Osteoblast (primary cell): Measurements from ENCODE around the gene CSNK1E. TPM values are rescaled to one million over a fixed set of nuclear protein-coding genes. Genes with fewer than 3 reads are reported as not detected.

Experiments
- DNase-seq: peaks from one replicate; pipeline ENCODE4 v3.0.0; 2011; ENCODE audit warnings: low spot score, mixed read lengths; ENCODE audit not compliant: insufficient read length; ENCODE audit errors: missing footprints
- H2AFZ ChIP-seq: 2 replicates; pipeline ENCODE4 v1.6.0; 2011; ENCODE audit warnings: mild to moderate bottlenecking, low read length
- H3K27ac ChIP-seq: 2 replicates; pipeline ENCODE4 v1.5.1; 2011; ENCODE audit warnings: mild to moderate bottlenecking, low read depth, low read length, moderate library complexity
- H3K27me3 ChIP-seq: 2 replicates; pipeline ENCODE4 v1.6.0; 2012; ENCODE audit warnings: mild to moderate bottlenecking, control low read depth, inconsistent platforms, low read length, moderate library complexity; ENCODE audit not compliant: insufficient read depth
- H3K36me3 ChIP-seq: 2 replicates; pipeline ENCODE4 v1.5.1; 2011; ENCODE audit warnings: mild to moderate bottlenecking, low read length, control low read depth, moderate library complexity; ENCODE audit not compliant: insufficient read depth
- H3K4me1 ChIP-seq: 2 replicates; pipeline ENCODE4 v1.5.1; 2011; ENCODE audit warnings: mild to moderate bottlenecking, low read length, control low read depth, moderate library complexity; ENCODE audit not compliant: insufficient read depth
- H3K4me2 ChIP-seq: 2 replicates; pipeline ENCODE4 v1.6.0; 2011; ENCODE audit warnings: mild to moderate bottlenecking, low read length; ENCODE audit not compliant: insufficient read depth
- H3K4me3 ChIP-seq: fragments of 200-600 bp; sonication (generic); 3 replicates; pipeline ENCODE4 v1.5.1; 2012; ENCODE audit warnings: mild to moderate bottlenecking, low read length, inconsistent platforms; ENCODE audit not compliant: insufficient read depth
- H3K79me2 ChIP-seq: 2 replicates; pipeline ENCODE4 v1.6.0; 2012; ENCODE audit warnings: mild to moderate bottlenecking, low read length, control low read depth, inconsistent platforms; ENCODE audit not compliant: insufficient read depth
- H3K9me3 ChIP-seq: 2 replicates; pipeline ENCODE4 v1.5.1; 2011; ENCODE audit warnings: low read depth, low read length, control low read depth
- H4K20me1 ChIP-seq: 2 replicates; pipeline ENCODE4 v1.6.0; 2012; ENCODE audit warnings: mild to moderate bottlenecking, low read length, control low read depth; ENCODE audit not compliant: insufficient read depth
- total RNA-seq: library from RNA; depleted of rRNA; stranded (reverse); fragments of >200 nt; gene quantifications from 2 replicates; pipeline ENCODE4 v1.2.3, GENCODE V29; 2012
- TF ChIP-seq, protein P1 (sequence below): IDR thresholded peaks from 2 replicates; pipeline ENCODE4 v1.5.1; 2011; ENCODE audit warnings: mild to moderate bottlenecking, low read depth, low read length, moderate library complexity; ENCODE audit errors: extremely low read depth

CSNK1E gene
- total RNA-seq, 1 donor: 152 TPM

DNA sequence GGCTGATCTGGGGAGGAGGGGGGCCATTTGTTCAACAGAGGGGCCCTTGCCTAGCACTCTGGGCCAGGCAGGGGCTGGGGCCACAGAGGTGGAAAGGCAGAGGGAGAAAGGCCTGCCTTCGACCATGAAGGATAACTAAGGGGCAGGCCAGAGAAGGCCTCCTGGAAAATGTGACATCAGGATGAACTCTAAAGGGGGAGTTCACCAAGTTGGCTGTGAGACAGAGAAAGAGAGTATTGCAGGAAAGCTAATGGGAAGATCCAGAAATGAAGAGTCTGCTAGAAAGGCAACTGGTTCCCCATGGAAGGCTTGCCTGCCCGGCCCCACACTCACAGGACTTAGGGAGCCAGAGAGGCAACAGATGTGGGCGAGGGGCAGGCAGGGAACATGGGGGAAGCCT, 16.3 kb downstream of the CSNK1E start:
- no peak for DNase-seq
- Histone ChIP-seq H3K4me1 (peaks cover 34% of the 10 kb centered on the region), H3K27me3 (no peaks in the 10 kb centered on the region), H4K20me1 (peaks cover 81% of the 10 kb centered on the region), H3K27ac (peak overlapping the region; percentile 91), H2AFZ (no peak overlapping the region), H3K79me2 (peaks cover 99% of the 10 kb centered on the region), H3K9me3 (no peaks in the 10 kb centered on the region), H3K4me2 (no peak overlapping the region), H3K36me3 (peaks cover 93% of the 10 kb centered on the region), H3K4me3 (no peak overlapping the region)
- TF ChIP-seq, protein P1, sequence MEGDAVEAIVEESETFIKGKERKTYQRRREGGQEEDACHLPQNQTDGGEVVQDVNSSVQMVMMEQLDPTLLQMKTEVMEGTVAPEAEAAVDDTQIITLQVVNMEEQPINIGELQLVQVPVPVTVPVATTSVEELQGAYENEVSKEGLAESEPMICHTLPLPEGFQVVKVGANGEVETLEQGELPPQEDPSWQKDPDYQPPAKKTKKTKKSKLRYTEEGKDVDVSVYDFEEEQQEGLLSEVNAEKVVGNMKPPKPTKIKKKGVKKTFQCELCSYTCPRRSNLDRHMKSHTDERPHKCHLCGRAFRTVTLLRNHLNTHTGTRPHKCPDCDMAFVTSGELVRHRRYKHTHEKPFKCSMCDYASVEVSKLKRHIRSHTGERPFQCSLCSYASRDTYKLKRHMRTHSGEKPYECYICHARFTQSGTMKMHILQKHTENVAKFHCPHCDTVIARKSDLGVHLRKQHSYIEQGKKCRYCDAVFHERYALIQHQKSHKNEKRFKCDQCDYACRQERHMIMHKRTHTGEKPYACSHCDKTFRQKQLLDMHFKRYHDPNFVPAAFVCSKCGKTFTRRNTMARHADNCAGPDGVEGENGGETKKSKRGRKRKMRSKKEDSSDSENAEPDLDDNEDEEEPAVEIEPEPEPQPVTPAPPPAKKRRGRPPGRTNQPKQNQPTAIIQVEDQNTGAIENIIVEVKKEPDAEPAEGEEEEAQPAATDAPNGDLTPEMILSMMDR: no peak

- H2AFZ ChIP-seq: no peak overlapping the region
- no peak overlapping the region for H3K4me3 ChIP-seq
- H3K27me3 ChIP-seq: no peaks in the 10 kb centered on the region
- TF ChIP-seq, protein P1: no peak
- peaks cover 97% of the 10 kb centered on the region for H3K36me3 ChIP-seq
- no peak overlapping the region for H3K4me2 ChIP-seq
- no peak for DNase-seq
- H3K9me3 ChIP-seq: no peaks in the 10 kb centered on the region
- H4K20me1 ChIP-seq: peaks cover 80% of the 10 kb centered on the region
- peaks cover 99% of the 10 kb centered on the region for H3K79me2 ChIP-seq
- peak overlapping the region; percentile 91 for H3K27ac ChIP-seq
- H3K4me1 ChIP-seq: peaks cover 28% of the 10 kb centered on the region
Measured at GRCh38 chr22:38300197-38300945, 16.9 kb downstream of the CSNK1E start.

GRCh38 chr22:38299770-38300102, 17.5 kb downstream of the CSNK1E start:
- peaks cover 99% of the 10 kb centered on the region for H3K79me2 ChIP-seq
- H3K4me1 ChIP-seq: peaks cover 24% of the 10 kb centered on the region
- H3K4me3 ChIP-seq: no peak overlapping the region
- H3K36me3 ChIP-seq: peaks cover 97% of the 10 kb centered on the region
- no peak for DNase-seq
- no peaks in the 10 kb centered on the region for H3K27me3 ChIP-seq
- H3K4me2 ChIP-seq: no peak overlapping the region
- peaks cover 77% of the 10 kb centered on the region for H4K20me1 ChIP-seq
- peak overlapping the region; percentile 91 for H3K27ac ChIP-seq
- TF ChIP-seq, protein P1: no peak
- no peak overlapping the region for H2AFZ ChIP-seq
- no peaks in the 10 kb centered on the region for H3K9me3 ChIP-seq

- Histone ChIP-seq H3K4me1 (peaks cover 16% of the 10 kb centered on the region), H4K20me1 (peaks cover 64% of the 10 kb centered on the region), H3K27ac (peak overlapping the region; percentile 91), H3K4me3 (no peak overlapping the region), H3K9me3 (no peaks in the 10 kb centered on the region), H3K79me2 (peaks cover 97% of the 10 kb centered on the region), H3K36me3 (peaks cover 97% of the 10 kb centered on the region), H2AFZ (no peak overlapping the region), H3K27me3 (no peaks in the 10 kb centered on the region), H3K4me2 (peak overlapping the region; percentile 53)
- TF ChIP-seq, protein P1: peak; percentile 31
- DNase-seq: peak; percentile 99
Measured at GRCh38 chr22:38298312-38299005, 18.8 kb downstream of the CSNK1E start.
